Measurements from ENCODE around the gene TUBGCP2. TPM values are rescaled to one million over a fixed set of nuclear protein-coding genes. Genes with fewer than 3 reads are reported as not detected.

TUBGCP2 gene
- total and polyA plus RNA-seq, 9 of the 15 experiments (the other 6 are each of a cell fraction or from before 2014, with no cell fraction given), result 4.3 to 56.6 (median 28.4) TPM

DNA sequence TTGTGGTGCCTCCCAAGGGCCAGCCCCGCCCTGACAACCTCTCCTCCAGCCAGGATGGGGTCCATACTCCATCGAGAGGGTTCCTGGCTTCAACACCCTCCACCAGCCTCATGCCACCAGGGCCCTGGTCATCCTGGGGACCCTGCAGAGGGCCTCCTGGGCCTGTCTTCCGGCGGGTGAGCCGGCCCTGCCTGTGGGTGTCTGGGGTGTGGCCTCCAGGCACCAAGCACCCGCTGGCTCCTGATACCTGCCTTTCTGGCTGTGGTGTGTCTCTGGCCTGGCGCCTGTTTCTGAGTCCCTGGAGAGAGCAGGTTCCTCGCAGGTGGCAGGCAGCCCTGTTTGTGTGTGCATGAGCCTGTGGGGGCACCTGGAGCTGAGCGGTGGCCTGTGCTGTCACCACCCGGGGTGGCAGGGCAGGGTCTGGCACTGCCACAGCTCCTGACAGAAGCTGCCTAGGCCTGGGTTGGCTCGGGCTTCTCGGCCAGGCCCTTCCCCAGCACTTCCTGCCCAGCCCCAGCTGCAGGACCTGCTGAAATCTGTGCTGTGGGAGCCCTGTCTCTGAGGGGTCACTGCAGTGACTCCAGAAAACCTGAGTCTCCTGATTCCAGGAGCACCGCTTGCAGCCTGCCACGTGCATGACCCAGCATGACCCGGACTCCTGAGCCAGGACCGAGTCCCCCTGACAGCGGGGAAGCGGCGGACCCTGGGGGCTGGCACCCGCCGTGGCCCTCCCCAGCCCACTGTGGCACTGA lies 50.4 kb downstream of the TUBGCP2 start:
- peak overlapping the region; percentile 75 for H2AFZ ChIP-seq (ENCODE audit: low read depth, low read length)
- ATAC-seq (no peak), FAIRE-seq (no peak), DNase-seq (ENCODE audit: extremely low read depth in 1 of 4, low spot score in 3 of 4) (no peak)
- in situ Hi-C loops (cut with MboI) (no loop called here), intact Hi-C loops (cut with micrococcal nuclease) (no loop called here)
- ChIA-PET POLR2A (interaction anchor here (0.6 to 4.6 kb wide), 5 partner anchors 8 to 331 kb away, joined by 3 to 18 read pairs (median 5); no protein-coding TSS in a partner anchor), CTCF (ENCODE audit: low intra/inter-chr PET ratio) (no interaction called here)
- no peak overlapping the region for H3K4me3 ChIP-seq
- no peaks in the 10 kb centered on the region for H3K36me3 ChIP-seq (ENCODE audit: control insufficient read depth, insufficient read depth, low read length)
- H3K9me3 ChIP-seq (replicated peaks; ENCODE audit: control insufficient read depth, insufficient read depth, low read depth, low read length), result no peaks in the 10 kb centered on the region
- no peaks in the 10 kb centered on the region for H3K27me3 ChIP-seq (ENCODE audit: control insufficient read depth in 2 of 2, insufficient read depth in 2 of 2, low read length in 2 of 2)
- H3K79me2 ChIP-seq (ENCODE audit: control insufficient read depth, insufficient read depth, low read length), result no peaks in the 10 kb centered on the region
- peak overlapping the region; percentile 68; the same call in 1 of the 2 replicates for H3K4me2 ChIP-seq (ENCODE audit: insufficient read depth, low read length)
- WGBS (ENCODE audit: insufficient coverage, low coverage, missing lambda C conversion rate), result 61% methylated on average over 11 of the region's 21 CpGs
- H4K20me1 ChIP-seq (replicated peaks; ENCODE audit: control insufficient read depth, insufficient read depth, low read length), result no peaks in the 10 kb centered on the region
- H3K9ac ChIP-seq (ENCODE audit: insufficient read depth in 1 of 2, low read depth in 2 of 2, low read length in 2 of 2), result peak overlapping the region; percentile 8 to 88; a peak in 3 of 4 replicates
- no TSS peak for BruUV-seq (replicated peaks)
- H3K4me1 ChIP-seq (replicated peaks in 1 of 2; ENCODE audit: control insufficient read depth in 2 of 2, insufficient read depth in 2 of 2, low read length in 2 of 2), result peaks cover 2 to 74% of the 10 kb centered on the region in 2 experiments; a peak in 3 of 5 replicates
- H3K9me1 ChIP-seq (ENCODE audit: control insufficient read depth, insufficient read depth, low read length), result no peaks in the 10 kb centered on the region
- no peak overlapping the region for H3K27ac ChIP-seq (ENCODE audit: extremely low read depth, low read depth, low read length)
- TF ChIP-seq ASH1L (IDR thresholded peaks at IDR 0.05; ENCODE audit: borderline replicate concordance, low read depth, partially characterized antibody) (no peak), ZNF175 (CRISPR knock-in tag; IDR thresholded peaks at IDR 0.05; ENCODE audit: low read depth) (0 out of 2 replicates have a peak, but pooled peaks have one; percentile 27), ZFX (CRISPR knock-in tag; IDR thresholded peaks at IDR 0.05) (peak; percentile 8; the same call in 1 of the 2 replicates), DDX20 (tag; IDR thresholded peaks at IDR 0.05; ENCODE audit: low read depth) (no peak), HDAC3 (IDR thresholded peaks at IDR 0.05; ENCODE audit: borderline replicate concordance, partially characterized antibody) (no peak), ZNF197 (CRISPR knock-in tag; IDR thresholded peaks at IDR 0.05; ENCODE audit: low read depth) (no peak), MIER1 (IDR thresholded peaks at IDR 0.05; ENCODE audit: low read depth) (no peak), HSF4 (CRISPR knock-in tag; IDR thresholded peaks at IDR 0.05; ENCODE audit: borderline replicate concordance) (no peak), ZBTB7A (IDR thresholded peaks at IDR 0.05; ENCODE audit: borderline replicate concordance, control insufficient read depth, low read depth, low read length) (peak; percentile 17; the same call in 1 of the 2 replicates), CBX5 (IDR thresholded peaks at IDR 0.05; ENCODE audit: borderline replicate concordance, low read depth) (no peak), CC2D1A (IDR thresholded peaks at IDR 0.05) (no peak)
- TF ChIP-seq, protein P1, sequence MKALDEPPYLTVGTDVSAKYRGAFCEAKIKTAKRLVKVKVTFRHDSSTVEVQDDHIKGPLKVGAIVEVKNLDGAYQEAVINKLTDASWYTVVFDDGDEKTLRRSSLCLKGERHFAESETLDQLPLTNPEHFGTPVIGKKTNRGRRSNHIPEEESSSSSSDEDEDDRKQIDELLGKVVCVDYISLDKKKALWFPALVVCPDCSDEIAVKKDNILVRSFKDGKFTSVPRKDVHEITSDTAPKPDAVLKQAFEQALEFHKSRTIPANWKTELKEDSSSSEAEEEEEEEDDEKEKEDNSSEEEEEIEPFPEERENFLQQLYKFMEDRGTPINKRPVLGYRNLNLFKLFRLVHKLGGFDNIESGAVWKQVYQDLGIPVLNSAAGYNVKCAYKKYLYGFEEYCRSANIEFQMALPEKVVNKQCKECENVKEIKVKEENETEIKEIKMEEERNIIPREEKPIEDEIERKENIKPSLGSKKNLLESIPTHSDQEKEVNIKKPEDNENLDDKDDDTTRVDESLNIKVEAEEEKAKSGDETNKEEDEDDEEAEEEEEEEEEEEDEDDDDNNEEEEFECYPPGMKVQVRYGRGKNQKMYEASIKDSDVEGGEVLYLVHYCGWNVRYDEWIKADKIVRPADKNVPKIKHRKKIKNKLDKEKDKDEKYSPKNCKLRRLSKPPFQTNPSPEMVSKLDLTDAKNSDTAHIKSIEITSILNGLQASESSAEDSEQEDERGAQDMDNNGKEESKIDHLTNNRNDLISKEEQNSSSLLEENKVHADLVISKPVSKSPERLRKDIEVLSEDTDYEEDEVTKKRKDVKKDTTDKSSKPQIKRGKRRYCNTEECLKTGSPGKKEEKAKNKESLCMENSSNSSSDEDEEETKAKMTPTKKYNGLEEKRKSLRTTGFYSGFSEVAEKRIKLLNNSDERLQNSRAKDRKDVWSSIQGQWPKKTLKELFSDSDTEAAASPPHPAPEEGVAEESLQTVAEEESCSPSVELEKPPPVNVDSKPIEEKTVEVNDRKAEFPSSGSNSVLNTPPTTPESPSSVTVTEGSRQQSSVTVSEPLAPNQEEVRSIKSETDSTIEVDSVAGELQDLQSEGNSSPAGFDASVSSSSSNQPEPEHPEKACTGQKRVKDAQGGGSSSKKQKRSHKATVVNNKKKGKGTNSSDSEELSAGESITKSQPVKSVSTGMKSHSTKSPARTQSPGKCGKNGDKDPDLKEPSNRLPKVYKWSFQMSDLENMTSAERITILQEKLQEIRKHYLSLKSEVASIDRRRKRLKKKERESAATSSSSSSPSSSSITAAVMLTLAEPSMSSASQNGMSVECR (CRISPR knock-in tag; IDR thresholded peaks at IDR 0.05), result no peak
